K562 (cell line): ENCODE data around the gene SLC8A1.

Experiments
- CTCF ChIP-seq, 3 experiments: IDR thresholded peaks in 2 of 3; conservative IDR thresholded peaks in 1 of 3; 2 replicates each; pipeline ENCODE4 v1.5.1; 2011 to 2012; ENCODE audit warnings: low read length in 3 of 3, mild to moderate bottlenecking in 3 of 3, control low read depth in 2 of 3, improper control_type of control experiment in 1 of 3, inconsistent platforms in 1 of 3, low read depth in 1 of 3, mixed read lengths in 1 of 3, moderate library complexity in 1 of 3; ENCODE audit not compliant: insufficient read depth in 2 of 3
- GABPA ChIP-seq: fragments of 200-800 bp; sonication (Bioruptor generic); conservative IDR thresholded peaks from 2 replicates; pipeline ENCODE4 v1.6.1; 2016; ENCODE audit warnings: low read depth, missing genetic modification characterization, missing compliant biosample characterization
- JUN ChIP-seq, 2 experiments: sonication (generic) in 1 of 2; formaldehyde crosslinking in 1 of 2; IDR thresholded peaks; 2 replicates each; pipeline versions ENCODE4 v1.6.1 to v1.8.0; 2012 to 2022; ENCODE audit warnings: borderline replicate concordance in 2 of 2, mild to moderate bottlenecking in 2 of 2, improper control_type of control experiment in 1 of 2, low read depth in 1 of 2, low read length in 1 of 2, missing genetic modification reagents in 1 of 2
- SP1 ChIP-seq: sonication (generic); formaldehyde crosslinking; IDR thresholded peaks from 2 replicates; pipeline ENCODE4 v1.8.1; 2022; ENCODE audit warnings: mild to moderate bottlenecking, missing genetic modification reagents
- ZNF212 ChIP-seq: fragments of 450-650 bp; formaldehyde crosslinking; IDR thresholded peaks from 2 replicates; pipeline ENCODE4 v1.4.0; 2020; ENCODE audit warnings: mild to moderate bottlenecking
- ZNF644 ChIP-seq: fragments of 200-800 bp; sonication (Bioruptor generic); IDR thresholded peaks from 2 replicates; pipeline ENCODE4 v1.6.1; 2016; ENCODE audit warnings: low read depth, missing genetic modification characterization, missing compliant biosample characterization
- ZNF79 ChIP-seq: fragments of 250-450 bp; sonication (Bioruptor Pico); IDR thresholded peaks from 2 replicates; pipeline ENCODE4 v1.4.0; 2020; ENCODE audit warnings: low read depth, mild to moderate bottlenecking, moderate library complexity
- ZZZ3 ChIP-seq: fragments of 450-650 bp; IDR thresholded peaks from 2 replicates; pipeline ENCODE4 v1.6.1; 2016; ENCODE audit warnings: antibody characterized with exemption, mild to moderate bottlenecking, moderate library complexity

GRCh38 chr2:40213619-40214018 lies 238.3 kb downstream of the SLC8A1 start:
- TF ChIP-seq GABPA: no peak
- TF ChIP-seq JUN (IDR thresholded peaks at IDR 0.05; ENCODE audit: borderline replicate concordance, low read depth, low read length): no peak
- TF ChIP-seq JUN (CRISPR knock-in tag; IDR thresholded peaks at IDR 0.05; ENCODE audit: borderline replicate concordance): no peak
- TF ChIP-seq CTCF (IDR thresholded peaks at IDR 0.05 in 2 of 3, conservative IDR thresholded peaks at IDR 0.05 in 1 of 3; ENCODE audit: insufficient read depth in 2 of 3, low read depth in 1 of 3, low read length in 3 of 3): no peak
- no peak for TF ChIP-seq ZNF79 (CRISPR knock-in tag)
- no peak for TF ChIP-seq ZZZ3
- TF ChIP-seq ZNF644 (tag): no peak
- no peak for TF ChIP-seq ZNF212 (CRISPR knock-in tag)
- TF ChIP-seq SP1 (CRISPR knock-in tag): no peak
